Measurements from ENCODE around the gene NWD2.
"Not testable (repeated sequence)": the region's sequence is repeated elsewhere in the genome, so short reads cannot be mapped to it uniquely, and the experiment has no call there.

NWD2 gene

GRCh38 chr4:37469286-37469685, 224.7 kb downstream of the NWD2 start:
- DNase-seq (ENCODE audit: low read depth), result no peak

DNA sequence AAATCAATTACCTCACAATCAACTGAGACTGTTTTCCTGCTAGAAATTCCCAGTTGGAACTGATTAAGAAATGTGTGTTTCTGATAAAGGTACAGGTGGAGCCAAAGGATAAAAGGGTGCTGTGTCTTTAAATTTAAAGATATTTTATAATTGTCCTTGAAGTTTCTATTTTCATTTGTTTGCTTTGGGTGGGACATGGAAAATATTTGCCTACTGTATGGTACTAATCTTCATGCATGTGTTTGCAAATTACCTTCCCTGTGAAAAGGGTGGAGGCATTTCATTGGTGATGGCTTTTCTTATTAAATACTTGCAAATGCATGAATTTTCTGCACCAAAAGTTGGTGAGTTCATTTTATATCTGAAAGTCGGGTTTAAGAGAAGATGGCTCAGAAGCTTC, 225.7 kb downstream of the NWD2 start:
- no peak for DNase-seq (ENCODE audit: low read depth)

DNA sequence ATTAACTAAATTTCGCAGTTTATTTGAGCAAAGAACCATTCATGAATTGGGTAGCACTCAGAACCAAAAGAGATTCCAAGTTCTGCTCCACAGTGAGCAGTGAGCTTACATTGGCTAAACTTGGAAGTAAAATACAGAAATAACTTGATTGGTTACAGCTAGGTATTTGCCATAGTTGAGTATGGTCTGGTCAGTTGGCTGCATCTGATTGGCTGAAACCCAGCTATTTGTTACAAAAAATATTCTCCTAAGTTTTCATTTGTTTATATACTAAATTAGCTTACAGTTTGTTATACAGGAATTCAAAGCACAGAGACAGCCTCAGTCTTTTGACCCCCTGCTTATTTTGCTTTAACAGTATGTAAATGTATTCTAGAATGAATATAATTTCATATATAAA, 226.6 kb downstream of the NWD2 start:
- DNase-seq (ENCODE audit: low read depth), result no peak

DNA sequence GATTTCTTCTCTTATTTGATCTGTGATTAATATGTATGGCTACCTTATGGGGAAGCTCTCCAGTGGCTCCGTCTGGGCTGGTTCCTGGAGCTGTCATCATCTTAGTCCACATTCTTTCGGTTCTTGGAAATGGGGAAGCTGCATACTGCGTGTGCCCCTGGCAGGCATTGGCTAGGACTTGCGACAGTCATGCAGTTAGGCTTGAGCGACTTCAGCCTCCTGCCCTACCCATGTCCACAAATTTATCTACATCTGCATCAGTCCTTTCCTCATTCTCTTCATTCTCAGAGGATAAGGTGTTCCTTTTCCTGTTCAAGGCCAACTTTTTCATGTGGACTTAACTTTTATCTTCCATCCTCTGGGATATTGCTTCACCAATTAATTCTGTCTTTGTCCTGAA, 227.4 kb downstream of the NWD2 start:
- DNase-seq (ENCODE audit: low read depth), result peak; percentile 1

DNA sequence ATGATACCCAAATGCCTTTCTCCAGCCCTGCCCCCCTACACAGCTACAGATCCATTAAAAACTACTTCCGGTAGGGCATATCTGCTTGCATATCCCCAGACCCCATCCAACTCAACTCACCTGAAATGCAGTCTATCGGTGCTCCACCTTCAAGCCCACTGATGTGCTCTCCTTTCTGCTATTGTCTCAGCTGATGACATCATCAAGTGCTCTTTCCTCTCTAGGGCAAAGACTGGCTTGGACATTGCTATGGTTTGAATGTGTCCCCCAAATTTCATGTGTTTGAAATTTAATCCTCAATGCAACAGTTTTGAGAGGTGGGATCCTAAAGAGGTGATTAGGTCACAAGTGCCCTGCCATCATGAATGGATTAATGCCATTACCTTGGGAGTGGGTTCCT, 229.3 kb downstream of the NWD2 start:
- no peak for DNase-seq (ENCODE audit: low read depth)

DNA sequence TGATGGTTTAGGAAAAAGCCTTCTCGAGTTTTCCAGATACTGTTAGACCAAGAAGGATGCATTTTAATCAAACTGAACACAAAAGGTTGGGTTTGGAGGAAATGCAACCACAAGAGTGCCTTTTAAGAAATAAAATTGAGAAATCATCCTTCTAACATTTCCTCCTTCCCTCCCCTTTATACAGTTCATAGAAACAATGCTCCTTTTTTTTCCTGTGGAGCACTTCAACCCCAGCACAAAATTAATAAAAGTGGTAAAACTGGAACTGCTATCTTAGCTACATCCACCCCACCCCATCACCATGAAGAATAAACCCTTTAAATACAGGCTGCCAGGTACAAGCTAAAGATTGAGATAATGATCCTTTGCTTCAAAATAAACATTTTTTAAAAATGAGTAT, 230.5 kb downstream of the NWD2 start:
- DNase-seq (ENCODE audit: low read depth), result no peak

GRCh38 chr4:37475776-37476175, 231.2 kb downstream of the NWD2 start:
- no peak for DNase-seq (ENCODE audit: low read depth)

GRCh38 chr4:37476256-37476655, 231.7 kb downstream of the NWD2 start:
- no peak for DNase-seq (ENCODE audit: low read depth)

DNA sequence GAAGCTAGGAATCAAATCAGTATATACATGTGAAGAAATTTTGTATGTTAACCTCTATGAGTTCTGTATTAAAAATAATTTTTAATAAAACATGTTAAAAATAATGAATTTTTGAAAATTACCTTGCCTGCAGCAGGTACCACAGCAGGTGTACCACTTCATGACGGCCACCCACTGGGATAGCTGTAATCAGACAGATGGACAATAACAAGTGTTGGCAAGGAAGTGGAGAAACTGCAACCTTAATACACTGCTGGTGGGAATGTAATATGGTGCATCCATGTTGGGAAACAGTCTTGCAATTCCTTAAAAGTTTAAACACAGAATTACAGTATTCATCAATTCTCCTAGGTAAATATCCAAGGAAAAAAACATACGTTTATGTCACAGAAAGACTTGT, 232.1 kb downstream of the NWD2 start:
- no peak for DNase-seq (ENCODE audit: low read depth)

DNA sequence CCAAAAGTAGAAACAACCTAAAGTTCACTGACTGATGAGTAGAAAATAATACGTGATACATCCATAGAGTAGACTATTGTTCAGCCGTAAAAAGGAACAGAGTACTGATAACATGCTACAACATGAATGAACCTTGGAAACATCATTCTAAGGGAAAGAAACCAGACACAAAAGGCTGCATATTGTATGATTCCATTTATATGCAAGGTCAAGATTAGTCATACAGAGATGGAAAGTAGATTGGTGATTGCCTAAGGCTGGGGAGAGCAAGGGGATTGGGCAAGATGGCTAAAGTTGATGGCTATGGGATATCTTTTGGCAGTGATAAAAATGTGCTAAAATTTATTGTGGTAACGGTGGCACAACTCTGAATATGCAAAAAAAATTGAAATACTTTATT, 232.6 kb downstream of the NWD2 start:
- peak; percentile 24 for DNase-seq (ENCODE audit: low read depth)

- DNase-seq (ENCODE audit: low read depth), result no peak
Observed at GRCh38 chr4:37478151-37478550, 233.6 kb downstream of the NWD2 start.

DNA sequence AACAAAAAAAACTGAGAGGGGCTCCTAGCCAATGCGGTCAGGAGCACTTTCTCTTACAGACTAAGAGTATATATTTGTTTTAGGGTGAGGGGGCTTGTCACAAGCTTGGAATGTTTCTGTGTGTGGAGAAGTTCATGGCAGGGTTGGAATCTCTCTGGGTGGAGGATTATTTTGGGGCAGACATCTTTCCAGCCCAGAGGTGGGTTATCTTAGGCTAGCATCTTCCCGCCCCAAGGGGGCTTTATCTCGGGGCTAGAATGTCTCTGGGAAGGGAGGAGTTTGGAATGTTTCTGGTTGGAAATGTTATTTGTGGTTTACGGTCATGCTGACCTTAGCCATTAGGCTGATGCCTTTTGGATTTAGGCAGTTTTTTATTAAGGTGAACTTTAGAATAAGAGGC, 236.0 kb downstream of the NWD2 start:
- no peak for DNase-seq (ENCODE audit: low read depth)

DNA sequence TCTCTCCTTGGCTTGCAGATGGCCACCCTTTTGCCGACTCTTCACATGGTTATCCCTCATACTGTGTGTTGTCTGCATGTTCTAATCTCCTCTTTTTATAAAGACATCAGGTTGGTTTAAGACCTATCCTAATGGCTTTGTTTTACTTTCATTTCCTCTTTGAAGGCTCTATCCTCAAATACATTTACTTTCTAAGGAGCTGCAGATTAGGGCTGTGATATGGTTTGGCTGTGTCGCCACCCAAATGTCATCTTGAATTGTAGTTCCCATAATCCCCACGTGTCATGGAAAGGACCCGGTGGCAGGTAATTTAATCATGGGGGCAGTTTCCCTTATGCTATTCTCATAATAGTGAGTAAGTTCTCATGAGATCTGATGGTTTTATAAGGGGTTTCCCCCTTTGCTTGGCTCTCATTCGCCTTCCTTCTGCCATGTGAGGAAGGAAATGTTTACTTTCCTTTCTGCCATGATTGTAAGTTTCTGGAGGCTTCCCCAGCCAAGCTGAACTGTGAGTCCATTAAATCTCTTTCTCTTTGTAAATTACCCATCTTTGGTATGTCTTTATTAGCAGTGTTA, 237.1 kb downstream of the NWD2 start:
- no peak for DNase-seq (ENCODE audit: low read depth)

GRCh38 chr4:37482236-37482913, 237.8 kb downstream of the NWD2 start:
- no peak for DNase-seq (ENCODE audit: low read depth)

- DNase-seq (ENCODE audit: low read depth), result no peak
Observed at GRCh38 chr4:37483610-37484009, 239.1 kb downstream of the NWD2 start.

DNA sequence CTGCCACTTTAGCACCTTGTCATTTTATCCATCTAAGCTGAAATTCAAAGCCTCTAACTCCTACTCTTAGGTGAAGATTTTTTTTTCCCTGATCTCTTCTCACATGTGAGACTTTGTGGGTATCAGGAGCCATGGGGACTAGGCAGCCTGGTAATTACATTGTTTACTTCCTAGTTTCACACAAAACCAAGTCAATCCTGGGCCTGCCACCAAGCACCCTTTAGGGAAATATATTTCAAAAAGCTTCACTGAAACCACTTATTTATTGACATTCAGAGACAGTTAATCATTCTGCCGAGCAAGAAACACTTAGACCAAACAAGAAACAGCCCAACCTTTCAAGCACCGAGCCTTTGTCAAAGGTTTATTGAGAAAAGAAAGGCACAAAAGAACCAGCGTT, 241.6 kb downstream of the NWD2 start:
- no peak for DNase-seq (ENCODE audit: low read depth)

- no peak for DNase-seq (ENCODE audit: low read depth)
Observed at GRCh38 chr4:37487668-37488067, 243.1 kb downstream of the NWD2 start.

DNA sequence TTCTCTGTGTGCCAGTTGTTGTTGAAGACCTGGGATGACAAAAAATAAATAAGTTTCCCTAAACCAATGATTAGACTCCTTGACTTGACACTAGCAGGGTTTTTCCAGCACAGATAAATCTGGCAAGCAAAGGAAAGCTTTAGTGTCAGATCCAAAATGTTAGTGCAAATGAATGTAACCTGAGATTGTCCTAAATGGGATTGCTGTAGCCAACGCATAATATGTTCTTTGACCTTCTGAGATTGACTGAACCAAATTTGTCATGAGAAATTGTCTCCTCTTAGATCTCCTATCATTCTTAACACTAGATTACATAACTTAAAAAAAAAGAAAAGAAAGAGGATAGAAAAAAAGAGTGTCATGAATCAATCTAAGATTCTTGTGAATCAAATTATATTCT, 245.2 kb downstream of the NWD2 start:
- no peak for DNase-seq (ENCODE audit: low read depth)

- DNase-seq (ENCODE audit: low read depth), result no peak
Observed at GRCh38 chr4:37490391-37491347, 246.1 kb downstream of the NWD2 start.

DNA sequence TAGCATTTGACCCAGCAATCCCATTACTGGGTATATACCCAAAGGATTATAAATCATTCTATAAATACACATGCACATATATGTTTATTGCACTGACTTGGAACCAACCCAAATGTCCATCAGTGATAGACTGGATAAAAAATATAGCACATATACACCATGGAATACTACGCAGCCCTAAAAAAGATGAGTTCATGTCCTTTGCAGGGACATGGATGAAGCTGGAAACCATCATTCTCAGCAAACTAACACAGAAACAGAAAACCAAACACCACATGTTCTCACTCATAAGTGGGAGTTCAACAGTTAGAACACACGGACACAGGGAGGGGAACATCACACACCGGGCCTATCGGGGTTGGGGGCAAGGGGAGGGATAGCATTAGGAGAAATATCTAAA, 250.8 kb downstream of the NWD2 start:
- not testable (repeated sequence) for DNase-seq (ENCODE audit: low read depth)

Measured in amniotic epithelial cell (primary cell).